HepG2 (cell line): ENCODE measurements around the gene MYO9A.

ENCODE experiments used
- KAT8 ChIP-seq: IDR thresholded peaks from 2 replicates; pipeline ENCODE4 v1.6.1; 2016; ENCODE audit warnings: missing genetic modification reagents, missing compliant biosample characterization
- NAIF1 ChIP-seq: sonication (generic); formaldehyde crosslinking; IDR thresholded peaks from 2 replicates; pipeline ENCODE4 v1.5.0; 2020; ENCODE audit warnings: mild to moderate bottlenecking, missing genetic modification reagents, borderline replicate concordance
- TCF12 ChIP-seq, 2 experiments: fragments of 450-650 bp in 1 of 2; sonication (generic) in 1 of 2; formaldehyde crosslinking in 1 of 2; IDR thresholded peaks; 2 replicates each; pipeline versions ENCODE4 v1.6.1 to v1.8.0; 2017 to 2022; ENCODE audit warnings: antibody characterized with exemption in 1 of 2, mild to moderate bottlenecking in 1 of 2, missing genetic modification reagents in 1 of 2, moderate library complexity in 1 of 2
- ZFP41 ChIP-seq: sonication (generic); formaldehyde crosslinking; IDR thresholded peaks from 2 replicates; pipeline ENCODE4 v1.4.0; 2020; ENCODE audit warnings: mild to moderate bottlenecking, missing genetic modification reagents, borderline replicate concordance
- ZNF256 ChIP-seq: sonication (generic); formaldehyde crosslinking; conservative IDR thresholded peaks from 2 replicates; pipeline ENCODE4 v1.4.0; 2020; ENCODE audit warnings: missing genetic modification reagents
- ZNF549 ChIP-seq: sonication (generic); formaldehyde crosslinking; IDR thresholded peaks from 2 replicates; pipeline ENCODE4 v1.5.0; 2020; ENCODE audit warnings: missing genetic modification reagents
- TF ChIP-seq, protein P1 (sequence below): sonication (generic); formaldehyde crosslinking; conservative IDR thresholded peaks from 2 replicates; pipeline ENCODE4 v1.4.0; 2020; ENCODE audit warnings: missing genetic modification reagents
- TF ChIP-seq, protein P2 (sequence below): sonication (generic); formaldehyde crosslinking; IDR thresholded peaks from 2 replicates; pipeline ENCODE4 v1.8.0; 2022; ENCODE audit warnings: mild to moderate bottlenecking, missing genetic modification reagents, borderline replicate concordance
- TF ChIP-seq, protein P3 (sequence below): sonication (generic); formaldehyde crosslinking; IDR thresholded peaks from 2 replicates; pipeline ENCODE4 v1.4.0; 2020; ENCODE audit warnings: mild to moderate bottlenecking, missing genetic modification reagents
- TF ChIP-seq, protein P4 (sequence below): sonication (generic); formaldehyde crosslinking; IDR thresholded peaks from 2 replicates; pipeline ENCODE4 v1.5.0; 2020; ENCODE audit warnings: mild to moderate bottlenecking, missing genetic modification reagents, moderate library complexity

DNA sequence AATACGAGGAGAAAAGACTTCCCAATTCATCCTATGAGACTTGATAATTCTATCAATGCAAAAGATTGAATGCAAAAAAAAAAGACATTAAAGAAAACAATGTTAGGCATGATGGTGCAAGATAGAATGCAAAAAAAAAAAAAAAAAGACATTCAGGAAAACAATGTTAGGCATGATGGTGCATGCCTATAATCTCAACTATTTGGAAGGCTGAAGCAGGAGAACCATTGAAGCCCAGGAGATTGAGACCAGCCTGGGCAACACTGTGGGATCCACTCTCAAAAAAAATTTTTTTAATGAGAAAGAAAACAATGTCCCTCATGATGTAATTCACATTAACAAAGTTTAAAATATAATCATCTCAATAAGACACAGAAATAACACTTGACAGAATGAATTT lies 75.9 kb downstream of the MYO9A start:
- TF ChIP-seq ZNF256 (CRISPR knock-in tag) (no peak), TCF12 (IDR thresholded peaks at IDR 0.05) (no peak), TCF12 (CRISPR knock-in tag; IDR thresholded peaks at IDR 0.05) (no peak), ZFP41 (CRISPR knock-in tag) (no peak), KAT8 (no peak), NAIF1 (CRISPR knock-in tag) (no peak), ZNF549 (CRISPR knock-in tag) (no peak)
- TF ChIP-seq, protein P1, sequence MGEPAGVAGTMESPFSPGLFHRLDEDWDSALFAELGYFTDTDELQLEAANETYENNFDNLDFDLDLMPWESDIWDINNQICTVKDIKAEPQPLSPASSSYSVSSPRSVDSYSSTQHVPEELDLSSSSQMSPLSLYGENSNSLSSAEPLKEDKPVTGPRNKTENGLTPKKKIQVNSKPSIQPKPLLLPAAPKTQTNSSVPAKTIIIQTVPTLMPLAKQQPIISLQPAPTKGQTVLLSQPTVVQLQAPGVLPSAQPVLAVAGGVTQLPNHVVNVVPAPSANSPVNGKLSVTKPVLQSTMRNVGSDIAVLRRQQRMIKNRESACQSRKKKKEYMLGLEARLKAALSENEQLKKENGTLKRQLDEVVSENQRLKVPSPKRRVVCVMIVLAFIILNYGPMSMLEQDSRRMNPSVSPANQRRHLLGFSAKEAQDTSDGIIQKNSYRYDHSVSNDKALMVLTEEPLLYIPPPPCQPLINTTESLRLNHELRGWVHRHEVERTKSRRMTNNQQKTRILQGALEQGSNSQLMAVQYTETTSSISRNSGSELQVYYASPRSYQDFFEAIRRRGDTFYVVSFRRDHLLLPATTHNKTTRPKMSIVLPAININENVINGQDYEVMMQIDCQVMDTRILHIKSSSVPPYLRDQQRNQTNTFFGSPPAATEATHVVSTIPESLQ (CRISPR knock-in tag), result no peak
- TF ChIP-seq, protein P2, sequence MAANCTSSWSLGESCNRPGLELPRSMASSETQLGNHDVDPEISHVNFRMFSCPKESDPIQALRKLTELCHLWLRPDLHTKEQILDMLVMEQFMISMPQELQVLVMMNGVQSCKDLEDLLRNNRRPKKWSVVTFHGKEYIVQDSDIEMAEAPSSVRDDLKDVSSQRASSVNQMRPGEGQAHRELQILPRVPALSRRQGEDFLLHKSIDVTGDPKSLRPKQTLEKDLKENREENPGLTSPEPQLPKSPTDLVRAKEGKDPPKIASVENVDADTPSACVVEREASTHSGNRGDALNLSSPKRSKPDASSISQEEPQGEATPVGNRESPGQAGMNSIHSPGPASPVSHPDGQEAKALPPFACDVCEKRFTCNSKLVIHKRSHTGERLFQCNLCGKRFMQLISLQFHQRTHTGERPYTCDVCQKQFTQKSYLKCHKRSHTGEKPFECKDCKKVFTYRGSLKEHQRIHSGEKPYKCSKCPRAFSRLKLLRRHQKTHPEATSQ (CRISPR knock-in tag), result no peak
- TF ChIP-seq, protein P3, sequence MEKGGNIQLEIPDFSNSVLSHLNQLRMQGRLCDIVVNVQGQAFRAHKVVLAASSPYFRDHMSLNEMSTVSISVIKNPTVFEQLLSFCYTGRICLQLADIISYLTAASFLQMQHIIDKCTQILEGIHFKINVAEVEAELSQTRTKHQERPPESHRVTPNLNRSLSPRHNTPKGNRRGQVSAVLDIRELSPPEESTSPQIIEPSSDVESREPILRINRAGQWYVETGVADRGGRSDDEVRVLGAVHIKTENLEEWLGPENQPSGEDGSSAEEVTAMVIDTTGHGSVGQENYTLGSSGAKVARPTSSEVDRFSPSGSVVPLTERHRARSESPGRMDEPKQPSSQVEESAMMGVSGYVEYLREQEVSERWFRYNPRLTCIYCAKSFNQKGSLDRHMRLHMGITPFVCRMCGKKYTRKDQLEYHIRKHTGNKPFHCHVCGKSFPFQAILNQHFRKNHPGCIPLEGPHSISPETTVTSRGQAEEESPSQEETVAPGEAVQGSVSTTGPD (CRISPR knock-in tag), result no peak
- TF ChIP-seq, protein P4, sequence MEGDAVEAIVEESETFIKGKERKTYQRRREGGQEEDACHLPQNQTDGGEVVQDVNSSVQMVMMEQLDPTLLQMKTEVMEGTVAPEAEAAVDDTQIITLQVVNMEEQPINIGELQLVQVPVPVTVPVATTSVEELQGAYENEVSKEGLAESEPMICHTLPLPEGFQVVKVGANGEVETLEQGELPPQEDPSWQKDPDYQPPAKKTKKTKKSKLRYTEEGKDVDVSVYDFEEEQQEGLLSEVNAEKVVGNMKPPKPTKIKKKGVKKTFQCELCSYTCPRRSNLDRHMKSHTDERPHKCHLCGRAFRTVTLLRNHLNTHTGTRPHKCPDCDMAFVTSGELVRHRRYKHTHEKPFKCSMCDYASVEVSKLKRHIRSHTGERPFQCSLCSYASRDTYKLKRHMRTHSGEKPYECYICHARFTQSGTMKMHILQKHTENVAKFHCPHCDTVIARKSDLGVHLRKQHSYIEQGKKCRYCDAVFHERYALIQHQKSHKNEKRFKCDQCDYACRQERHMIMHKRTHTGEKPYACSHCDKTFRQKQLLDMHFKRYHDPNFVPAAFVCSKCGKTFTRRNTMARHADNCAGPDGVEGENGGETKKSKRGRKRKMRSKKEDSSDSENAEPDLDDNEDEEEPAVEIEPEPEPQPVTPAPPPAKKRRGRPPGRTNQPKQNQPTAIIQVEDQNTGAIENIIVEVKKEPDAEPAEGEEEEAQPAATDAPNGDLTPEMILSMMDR (CRISPR knock-in tag), result no peak
